ENCODE data around the gene WNT7A. TPM values are rescaled to one million over a fixed set of nuclear protein-coding genes. Genes with fewer than 3 reads are reported as not detected.

WNT7A gene
- polyA plus RNA-seq, 1 donor, result not detected

DNA sequence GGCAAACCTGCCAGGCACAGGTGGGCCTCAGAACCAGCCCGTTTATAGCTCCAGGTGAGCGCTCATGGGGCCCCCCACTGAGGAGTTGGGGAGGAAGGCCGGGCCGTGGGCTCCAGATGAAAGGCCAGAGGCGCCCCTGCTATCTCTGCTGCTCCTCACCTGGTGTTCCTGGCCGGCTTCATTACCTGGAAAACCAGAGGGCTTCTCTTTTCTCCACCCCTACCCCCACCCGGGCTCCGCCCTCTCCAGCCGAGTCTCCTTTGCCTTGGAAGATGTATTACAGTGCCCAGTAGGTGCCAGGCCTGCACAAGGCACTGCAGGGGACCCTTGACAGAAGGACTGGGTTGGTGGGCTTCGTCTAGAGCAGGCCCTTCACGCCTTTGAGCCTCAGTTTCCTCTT is 111.4 kb downstream of the WNT7A start:
- no peak for DNase-seq

DNA sequence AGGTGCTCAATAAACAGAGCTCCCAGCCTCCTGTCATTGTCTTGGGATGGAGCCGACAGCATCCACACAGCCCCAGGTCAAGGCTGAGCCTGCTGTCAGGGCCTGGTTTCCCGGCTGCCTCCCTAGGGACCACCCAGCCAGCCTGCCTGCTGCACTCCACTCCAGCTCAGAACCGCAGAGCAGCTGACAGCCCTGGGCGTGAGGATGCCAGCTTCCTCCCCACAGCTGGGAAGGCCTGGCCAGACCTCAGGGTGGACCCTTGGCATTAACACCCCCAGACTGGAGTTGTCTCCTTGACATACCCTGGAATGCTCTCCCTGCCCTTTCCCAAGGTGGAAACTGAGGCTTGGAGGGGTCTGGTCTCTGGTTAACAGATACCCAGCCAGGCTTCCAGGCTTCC is 112.0 kb downstream of the WNT7A start:
- no peak for DNase-seq

DNA sequence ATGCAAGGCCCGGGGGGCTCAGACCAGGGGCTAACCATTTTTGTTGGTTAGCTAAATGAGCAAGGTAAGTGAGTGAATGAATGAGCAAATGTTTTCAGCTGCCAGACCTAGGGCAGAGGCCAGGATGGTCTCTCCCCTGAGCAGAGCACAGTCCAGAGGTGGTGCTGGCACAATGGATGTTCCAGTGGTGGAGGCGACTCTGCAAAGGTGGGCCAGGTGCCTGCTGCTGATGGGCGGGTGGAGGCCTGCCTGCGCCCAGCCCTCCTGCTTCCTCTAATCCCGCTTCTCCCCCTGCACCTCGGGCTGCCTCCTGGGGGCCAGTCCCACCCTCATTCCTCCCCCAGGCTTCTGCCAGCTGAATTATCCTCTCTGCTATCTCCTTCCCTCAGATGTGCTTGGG is 112.8 kb downstream of the WNT7A start:
- DNase-seq, result no peak

Other genes with a start within 250 kb of the WNT7A start
- 14.4 TPM for gene CHCHD4, start 244.8 kb upstream of the WNT7A start, polyA plus RNA-seq (ENCODE audit: insufficient read length)
- 45.6 TPM for gene TMEM43, start 245.0 kb upstream of the WNT7A start, polyA plus RNA-seq (ENCODE audit: insufficient read length)

All from hindlimb muscle (tissue), 1 donor.